OCI-M2 (cell line): ENCODE results near the gene AXDND1.
"Not testable (repeated sequence)": the region's sequence is repeated elsewhere in the genome, so short reads cannot be mapped to it uniquely, and the experiment has no call there.

ENCODE experiments used
- DNase-seq: peaks from one replicate; lab custom pipeline; 2025; ENCODE audit not compliant: unreplicated experiment; lab: John Stamatoyannopoulos, UW

The AXDND1 gene

DNA sequence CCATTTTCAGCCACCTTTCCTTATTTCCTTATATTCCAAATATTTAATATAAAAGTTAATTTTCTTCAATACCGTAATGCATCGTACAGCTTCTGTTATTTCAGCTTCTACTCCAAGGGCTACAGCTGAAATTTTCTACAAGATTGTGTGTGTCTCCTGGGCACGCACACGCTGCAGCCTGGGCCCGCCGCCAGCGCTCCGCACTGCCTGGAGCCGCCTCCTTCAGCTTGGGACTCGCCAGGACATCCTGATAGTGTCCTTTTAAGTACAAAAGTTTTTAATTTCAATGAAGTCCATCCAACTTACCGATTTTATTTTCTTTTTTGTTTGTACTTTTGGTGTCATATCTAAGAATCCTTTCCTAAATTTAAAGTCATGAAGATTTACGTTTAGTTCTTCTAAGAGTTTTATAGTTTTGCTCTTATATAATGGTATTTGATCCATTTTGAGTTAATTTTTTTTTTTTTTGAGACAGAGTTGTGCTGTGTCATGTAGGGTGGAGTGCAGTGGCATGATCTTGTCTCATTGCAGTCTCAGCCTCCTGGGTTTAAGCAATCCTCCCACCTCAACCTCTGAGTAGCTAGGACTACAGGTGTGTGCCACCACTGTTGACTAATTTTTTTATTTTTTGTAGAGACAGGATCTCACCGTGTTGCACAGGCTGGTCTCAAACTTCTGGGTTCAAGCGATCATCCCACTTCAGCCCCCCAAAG lies 82.8 kb downstream of the AXDND1 start:
- DNase-seq, result no peak

DNA sequence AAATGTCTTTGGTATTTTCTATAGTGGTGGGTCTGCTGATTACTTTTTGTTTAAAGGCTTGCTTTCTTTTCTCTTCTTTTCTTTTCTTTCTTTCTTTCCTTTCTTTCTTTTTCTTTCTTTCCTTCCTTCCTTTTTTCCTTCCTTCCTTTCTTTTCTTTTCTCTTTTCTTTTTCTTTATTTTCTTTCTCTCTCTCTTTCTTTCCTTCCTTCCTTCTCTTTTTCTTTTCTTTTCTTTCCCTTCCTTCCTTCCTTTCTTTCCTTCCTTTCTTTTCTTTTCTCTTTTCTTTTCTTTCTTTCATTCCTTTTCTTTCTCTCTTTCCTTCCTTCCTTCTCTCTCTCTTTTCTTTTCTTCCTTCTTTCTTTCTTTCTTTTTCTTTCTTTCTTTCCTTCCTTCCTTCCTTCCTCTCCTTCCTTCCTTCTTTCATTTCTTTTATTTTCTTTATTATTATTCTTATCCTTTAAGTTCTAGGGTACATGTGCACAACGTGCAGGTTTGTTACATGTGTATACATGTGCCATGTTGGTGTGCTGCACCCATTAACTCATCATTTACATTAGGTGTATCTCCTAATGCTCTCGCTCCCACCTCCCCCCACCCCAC lies 93.9 kb downstream of the AXDND1 start:
- not testable (repeated sequence) for DNase-seq

DNA sequence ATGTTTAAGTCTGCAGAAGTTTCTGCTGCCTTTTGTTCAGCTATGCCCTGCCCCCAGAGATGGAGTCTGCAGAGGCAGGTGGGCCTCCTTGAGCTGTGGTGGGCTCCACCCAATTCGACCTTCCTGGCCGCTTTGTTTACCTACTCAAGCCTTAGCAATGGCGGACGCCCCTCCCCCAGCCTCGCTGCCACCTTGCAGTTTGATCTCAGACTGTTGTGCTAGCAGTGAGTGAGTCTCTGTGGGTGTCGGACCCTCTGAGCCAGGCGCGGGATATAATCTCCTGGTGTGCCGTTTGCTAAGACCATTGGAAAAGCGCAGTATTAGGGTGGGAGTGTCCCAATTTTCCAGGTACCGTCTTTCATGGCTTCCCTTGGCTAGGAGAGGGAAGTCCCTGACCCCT lies 99.9 kb downstream of the AXDND1 start:
- DNase-seq, result not testable (repeated sequence)

DNA sequence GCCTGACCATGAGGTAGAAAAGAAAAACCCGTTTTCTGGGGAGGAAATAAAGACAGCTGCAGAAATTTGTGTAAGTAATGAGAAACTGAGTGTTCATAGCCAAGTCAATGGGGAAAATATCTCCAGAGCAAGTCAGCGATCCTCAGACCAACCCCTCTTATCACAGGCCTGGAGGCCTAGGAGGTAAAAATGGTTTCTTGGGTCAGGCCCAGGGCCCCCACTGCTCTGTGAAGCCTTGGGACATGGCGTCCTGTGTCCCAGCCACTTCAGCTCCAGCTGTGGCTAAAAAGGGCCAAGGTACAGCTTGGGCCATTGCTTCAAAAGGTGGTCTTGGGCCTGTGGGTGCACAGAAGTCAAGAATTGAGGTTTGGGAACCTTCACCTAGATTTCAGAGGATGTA lies 108.9 kb downstream of the AXDND1 start:
- no peak for DNase-seq

DNA sequence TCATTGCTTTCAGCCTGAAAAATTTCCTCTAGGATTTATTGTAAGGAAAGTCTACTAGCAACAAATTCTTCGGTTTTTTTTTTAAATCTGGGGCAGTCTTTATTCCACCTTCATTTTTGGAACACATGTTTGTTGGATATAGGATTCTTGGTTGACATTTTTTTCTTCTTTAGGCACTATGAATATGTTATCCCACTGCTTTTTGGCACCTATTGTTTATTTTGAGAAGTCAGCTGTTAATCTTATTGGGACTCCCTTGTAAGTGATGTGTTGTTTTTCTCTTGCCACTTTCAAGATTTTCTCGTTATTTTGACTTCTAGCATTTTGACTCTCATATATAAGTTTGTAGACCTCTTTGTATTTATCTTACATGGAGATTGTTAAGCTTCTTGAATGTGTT lies 110.7 kb downstream of the AXDND1 start:
- DNase-seq, result no peak

DNA sequence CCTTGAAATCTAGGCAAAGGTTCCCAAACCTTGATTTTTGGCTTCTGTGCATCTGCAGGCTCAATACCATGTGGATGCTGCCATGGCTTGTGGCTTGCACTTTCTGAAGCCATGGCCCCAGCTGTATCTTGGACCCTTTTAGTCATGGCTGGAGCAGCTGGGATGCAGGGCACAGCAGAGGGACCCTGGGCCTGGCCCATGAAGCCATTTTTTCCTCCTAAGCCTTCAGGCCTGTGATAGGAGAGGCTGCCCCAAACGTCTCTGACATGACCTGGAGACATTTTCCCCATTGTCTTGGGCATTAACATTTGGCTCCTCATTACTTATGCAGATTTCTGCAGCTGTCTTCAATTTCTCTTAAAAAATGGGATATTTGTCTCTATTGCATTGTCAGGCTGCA lies 112.6 kb downstream of the AXDND1 start:
- DNase-seq, result no peak

DNA sequence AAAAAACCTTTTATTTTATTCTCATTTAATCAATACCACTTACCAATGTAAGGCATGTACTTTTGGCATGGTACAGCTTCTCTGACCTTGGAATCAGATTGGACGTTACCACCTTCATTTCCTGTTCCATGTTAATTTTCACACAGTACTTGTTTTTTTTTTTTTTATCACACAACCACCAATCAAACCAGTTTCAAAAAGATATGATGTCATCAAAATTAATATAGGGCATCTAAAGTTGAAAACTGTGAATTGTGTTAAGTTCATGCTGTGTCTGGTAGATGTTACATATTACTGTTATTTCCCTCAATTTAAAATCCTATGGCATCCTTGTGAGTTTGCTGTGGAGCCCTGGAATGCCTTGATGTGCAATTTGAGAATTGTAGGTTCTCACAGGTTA lies 124.8 kb downstream of the AXDND1 start:
- DNase-seq, result no peak

DNA sequence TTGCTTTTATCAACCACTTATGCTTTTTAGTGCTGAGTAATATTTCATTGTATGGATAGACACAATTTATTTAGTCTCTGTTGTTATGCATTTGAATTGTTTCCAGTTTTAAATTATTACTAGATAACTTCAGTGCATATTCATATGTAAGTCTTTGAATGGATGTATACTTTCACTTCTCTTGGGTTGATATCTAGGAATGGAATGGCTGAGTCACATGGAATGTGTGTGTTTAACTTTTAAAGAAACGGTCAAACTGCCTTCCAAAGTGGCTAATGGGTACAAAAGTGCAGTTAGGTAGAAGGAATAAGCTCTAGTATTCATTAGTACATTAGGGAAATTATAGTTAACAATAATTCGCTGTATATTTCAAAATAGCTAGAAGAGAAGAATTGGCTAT lies 127.6 kb downstream of the AXDND1 start:
- no peak for DNase-seq

DNA sequence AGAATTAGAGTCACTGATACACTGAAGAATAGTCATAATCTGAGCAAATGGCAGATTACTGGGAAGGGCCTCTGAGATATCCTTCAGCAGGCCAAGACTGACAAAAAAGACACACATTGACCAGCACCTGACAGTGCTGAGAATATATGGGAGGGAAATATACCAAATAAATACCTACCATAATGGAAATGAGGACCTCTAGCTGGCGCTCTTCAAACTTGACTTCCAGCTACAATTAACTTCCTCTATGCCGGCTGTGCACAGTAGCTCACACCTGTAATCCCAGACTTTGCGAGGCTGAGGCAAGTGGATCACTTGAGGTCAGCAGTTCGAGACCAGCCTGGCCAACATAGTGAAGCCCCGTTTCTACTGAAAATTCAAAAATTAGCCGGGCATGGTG lies 140.4 kb downstream of the AXDND1 start:
- DNase-seq, result no peak

DNA sequence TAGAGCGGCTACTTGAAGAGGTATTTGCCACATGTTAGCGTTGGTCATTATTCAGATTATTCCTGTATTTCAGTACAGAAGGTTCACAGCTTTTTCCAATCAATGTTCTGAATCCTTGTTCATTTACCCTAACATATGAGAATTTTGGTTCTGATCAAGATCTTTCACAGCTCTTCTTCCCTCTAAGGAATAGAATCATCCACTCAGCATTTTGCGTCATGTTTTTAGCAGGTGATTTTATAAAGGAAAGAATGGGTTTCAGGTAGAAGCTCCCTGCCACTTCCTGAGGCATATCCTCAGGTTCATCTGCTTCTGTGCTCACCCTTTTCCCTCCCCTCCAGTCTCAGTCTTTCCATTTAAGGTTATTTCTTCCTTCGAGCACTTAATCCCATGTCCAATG lies 143.6 kb downstream of the AXDND1 start:
- no peak for DNase-seq

DNA sequence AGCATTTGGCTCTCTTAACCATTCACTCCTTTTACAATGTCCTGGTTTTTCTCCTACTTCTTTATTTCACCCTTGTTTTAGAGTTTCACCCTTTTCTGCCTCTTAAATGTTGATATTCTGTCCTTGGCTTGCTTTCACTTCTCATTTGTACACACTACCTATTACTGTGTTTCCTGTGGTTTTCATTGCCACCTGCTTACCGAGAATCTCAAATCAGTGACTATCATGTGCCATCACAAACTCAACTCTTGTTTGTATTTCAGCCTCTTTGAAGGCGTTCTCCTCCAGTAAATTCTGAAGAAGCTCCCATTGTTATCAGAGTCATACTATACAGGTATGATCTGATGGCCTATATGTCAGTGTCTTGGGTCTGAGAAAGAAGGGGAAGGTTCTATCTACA lies 144.3 kb downstream of the AXDND1 start:
- DNase-seq, result no peak

DNA sequence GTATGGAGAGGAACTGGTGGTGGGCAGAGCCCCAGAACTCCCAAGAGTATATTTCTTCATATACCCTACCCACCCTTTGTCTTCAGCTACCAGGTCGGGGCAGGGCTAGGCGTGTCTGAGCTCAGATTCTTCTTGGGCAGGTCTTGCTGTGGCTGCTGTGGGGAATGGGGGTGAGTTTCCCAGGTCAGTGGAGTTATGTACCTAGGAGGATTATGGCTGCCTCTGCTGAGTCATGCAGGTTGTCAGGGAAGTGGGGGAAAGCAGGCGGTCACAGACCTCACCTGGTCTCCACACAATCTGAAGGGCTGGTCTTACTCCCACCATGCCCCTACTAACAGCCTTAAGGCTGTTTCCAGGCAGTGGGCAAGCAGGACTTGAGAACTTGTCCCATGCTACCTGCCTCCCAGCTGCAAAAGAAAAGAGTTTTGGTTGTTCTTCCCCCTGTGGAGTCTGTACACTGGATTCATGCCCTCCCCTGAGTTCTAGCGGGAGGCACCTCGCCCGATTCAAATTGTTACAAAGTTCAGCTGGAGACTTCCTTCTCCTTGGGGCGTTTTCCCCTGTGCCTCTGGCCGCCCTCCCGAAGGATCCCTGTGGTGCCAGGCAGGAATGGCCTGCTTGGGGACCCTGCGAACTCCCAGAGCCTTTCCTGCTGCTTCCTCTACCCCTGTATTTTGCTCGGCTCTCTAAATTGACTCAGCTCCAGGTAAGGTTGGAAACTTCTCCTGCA lies 151.4 kb downstream of the AXDND1 start:
- no peak for DNase-seq

DNA sequence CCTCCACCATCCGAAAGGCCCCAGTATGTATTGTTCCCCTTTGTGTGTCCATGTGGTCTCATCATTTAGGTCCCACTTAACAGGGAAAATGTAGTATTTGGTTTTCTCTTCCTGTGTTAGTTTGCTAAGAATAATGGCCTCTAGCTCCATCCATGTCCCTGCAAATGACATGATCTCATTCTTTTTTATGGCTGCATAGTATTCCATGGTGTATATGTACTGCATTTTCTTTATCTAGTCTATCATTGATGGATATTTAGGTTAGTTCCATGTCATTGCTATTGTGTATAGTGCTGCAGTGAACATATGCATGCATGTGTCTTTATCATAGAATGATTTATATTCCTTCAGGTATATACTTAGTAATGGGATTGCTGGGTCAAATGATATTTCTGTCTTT lies 152.8 kb downstream of the AXDND1 start:
- not testable (repeated sequence) for DNase-seq

DNA sequence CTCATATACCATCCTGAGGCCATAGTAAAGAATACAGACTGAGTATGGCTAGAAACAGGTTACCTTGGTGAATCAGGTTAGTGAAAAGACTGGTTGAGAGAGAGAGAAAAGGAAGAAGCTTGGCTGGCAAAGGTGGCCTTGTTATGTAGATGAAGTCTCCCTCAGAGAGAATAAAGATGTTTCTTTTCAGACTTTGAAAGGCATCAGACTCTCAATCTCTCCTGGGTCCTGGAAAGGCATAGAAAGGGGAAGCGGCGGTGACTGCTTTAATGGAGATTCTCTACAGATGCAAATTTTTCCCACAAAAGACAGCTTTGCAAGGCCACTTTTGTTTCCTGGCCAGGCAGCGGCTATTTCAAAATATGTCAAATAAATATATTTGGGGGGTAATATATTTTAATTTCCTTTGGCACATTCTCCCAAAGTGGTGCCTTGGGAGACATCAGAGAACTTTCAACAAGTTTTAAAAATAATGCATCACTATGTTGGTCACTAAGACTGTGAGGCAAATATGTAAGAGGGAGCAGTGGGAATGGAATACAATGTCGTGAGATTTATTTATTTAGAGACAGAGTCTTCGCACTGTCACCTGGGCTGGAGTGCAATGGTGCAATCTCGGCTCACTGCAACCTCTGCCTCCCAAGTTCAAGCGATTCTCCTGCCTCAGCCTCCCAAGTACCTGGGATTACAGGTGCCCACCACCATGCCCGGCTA lies 163.9 kb downstream of the AXDND1 start:
- DNase-seq, result no peak

DNA sequence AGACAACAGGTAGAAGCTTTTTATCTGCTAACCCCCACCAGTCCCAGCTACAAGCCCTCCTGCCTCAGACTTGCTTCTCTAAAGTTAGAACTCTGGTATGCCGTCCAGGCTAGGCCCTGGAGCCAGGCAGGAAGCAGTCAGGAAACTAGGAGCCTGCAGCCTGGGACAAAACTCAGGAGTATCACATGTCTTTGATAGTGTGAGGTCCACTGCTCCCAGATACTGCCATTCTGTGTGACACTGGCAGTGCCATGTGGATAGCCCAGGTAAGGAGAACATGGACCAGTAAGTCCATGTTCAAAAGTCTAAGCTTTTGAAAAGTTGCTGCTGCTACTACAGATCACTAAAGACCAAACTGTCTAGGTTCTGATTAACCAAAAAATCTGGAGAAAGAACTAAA lies 164.6 kb downstream of the AXDND1 start:
- no peak for DNase-seq

DNA sequence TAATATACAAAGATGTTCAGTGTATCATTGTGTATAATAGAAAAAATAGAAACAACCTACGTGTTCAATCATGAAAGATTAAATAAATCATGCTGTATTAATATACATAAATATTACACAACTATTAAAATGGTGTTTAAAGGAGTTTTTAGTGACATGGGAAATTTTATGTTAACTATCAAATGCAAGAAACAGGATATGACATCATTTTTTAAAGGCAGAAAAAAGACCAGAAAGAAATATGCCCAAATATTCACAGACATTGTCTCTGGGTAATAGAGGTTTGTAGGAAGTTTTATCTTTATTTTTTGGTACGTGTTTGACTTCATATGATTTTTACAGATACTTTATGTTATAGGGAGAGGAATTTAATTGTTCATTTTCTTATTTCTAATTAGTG lies 176.0 kb downstream of the AXDND1 start:
- no peak for DNase-seq

DNA sequence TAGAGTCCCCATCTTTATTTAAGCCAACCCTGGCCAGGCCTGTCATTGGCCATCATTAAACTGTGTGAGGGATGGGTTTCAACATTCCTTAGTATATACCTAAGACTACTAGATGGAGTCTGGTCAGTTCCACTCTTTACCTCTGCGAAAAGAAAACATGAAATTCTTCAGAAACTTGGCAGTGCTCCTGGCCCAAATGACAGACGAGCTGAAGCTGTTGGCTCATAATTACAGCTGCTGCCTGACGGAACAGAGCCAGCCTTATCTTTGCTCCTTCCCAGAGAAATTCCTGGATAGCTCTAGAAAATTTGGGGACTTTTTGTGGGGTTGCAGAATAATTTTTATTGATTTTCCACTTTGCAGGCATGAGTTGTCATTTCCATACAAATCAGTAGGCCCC lies 179.6 kb downstream of the AXDND1 start:
- no peak for DNase-seq

DNA sequence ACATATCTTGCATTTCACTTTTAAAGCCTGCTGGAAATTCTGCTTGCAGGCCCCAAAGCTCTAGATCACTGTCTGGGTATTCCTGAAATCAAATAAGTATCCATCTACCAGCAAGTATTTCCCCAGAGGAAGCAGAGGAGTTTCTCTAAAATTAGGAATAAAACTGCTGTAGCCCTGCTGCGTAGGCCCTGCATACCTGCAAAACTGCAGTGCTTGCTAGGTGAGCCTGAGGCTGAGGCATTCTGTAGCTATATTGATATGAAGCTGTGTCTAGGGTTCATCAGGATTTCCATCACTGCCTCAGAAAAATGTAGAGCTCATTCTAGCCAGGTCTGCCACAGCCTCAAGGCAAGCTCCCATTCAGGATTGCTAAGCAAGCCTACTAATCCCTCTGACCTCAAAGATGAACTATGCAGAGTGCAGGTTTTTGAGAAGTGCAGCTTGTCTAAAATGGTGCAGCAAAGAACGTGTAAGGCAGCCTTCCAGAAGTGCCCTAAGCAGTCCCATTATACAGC lies 181.3 kb downstream of the AXDND1 start:
- no peak for DNase-seq

DNA sequence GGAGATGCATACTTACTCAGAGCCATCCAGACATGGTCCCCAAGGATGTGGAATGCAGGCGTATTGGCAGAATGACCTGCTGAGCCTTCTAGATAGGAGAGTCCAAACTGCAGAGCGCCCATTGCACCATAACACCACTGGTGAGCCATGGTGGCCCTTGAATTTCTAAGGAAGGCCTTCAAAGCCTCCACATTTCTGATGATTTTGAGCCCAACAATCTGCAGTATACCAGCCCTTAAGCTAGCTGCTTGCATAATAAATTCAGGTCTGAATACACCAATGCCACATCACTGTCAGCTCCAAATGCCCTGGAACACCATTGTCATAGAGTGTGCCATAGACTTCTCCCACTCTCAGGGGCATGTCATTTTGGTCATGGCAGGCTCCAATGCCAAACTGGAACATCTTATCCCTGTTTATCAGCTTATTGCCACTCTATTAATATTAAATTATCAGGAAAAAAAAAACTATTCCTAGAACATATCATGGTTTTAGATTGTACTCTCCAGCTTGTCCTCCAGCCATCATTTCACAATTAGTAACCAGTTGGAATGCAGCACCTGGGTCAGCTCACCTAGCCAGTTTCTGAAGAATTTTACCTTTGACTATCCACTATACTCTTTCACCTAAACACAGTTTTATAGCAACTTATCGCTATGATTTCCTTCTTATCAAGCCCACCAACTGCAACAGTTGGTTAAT lies 183.0 kb downstream of the AXDND1 start:
- DNase-seq, result no peak

DNA sequence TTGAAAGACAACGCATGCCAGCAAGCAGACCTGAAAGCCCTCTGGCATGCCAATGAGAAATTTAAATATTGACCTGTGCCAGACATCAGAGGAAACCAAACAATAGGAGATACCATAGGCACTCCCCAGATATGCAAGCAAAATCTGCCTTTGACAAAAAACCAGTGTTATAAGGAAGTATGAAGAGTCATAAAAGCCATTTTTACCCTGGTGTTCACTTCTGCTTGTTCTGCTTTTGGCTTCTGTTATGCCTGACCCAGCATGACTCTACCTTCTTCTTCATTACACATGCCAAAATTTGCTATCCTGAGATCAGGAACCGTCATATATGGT lies 183.6 kb downstream of the AXDND1 start:
- DNase-seq, result no peak
